AML-193 (cell line): ENCODE data around the gene SUPT7L.
"Not testable (repeated sequence)": the region's sequence is repeated elsewhere in the genome, so short reads cannot be mapped to it uniquely, and the experiment has no call there.

Source experiments
- DNase-seq, 2 experiments: peaks; one replicate each; lab custom pipeline; 2025; lab: John Stamatoyannopoulos, UW

Gene SUPT7L

GRCh38 chr2:27685006-27685405 is 21.6 kb upstream of the SUPT7L start:
- not testable (repeated sequence) for DNase-seq

- peak; percentile 86 to 89 for DNase-seq
These were observed 20.1 kb upstream of the SUPT7L start for GRCh38 chr2:27683390-27684071.

GRCh38 chr2:27682334-27682771 is 18.9 kb upstream of the SUPT7L start:
- not testable (repeated sequence) for DNase-seq

- DNase-seq: no peak
These were observed 18.4 kb upstream of the SUPT7L start for GRCh38 chr2:27681841-27682240.

GRCh38 chr2:27680571-27680970 is 17.2 kb upstream of the SUPT7L start:
- DNase-seq: no peak

- no peak for DNase-seq
These were observed 9.5 kb upstream of the SUPT7L start for GRCh38 chr2:27672723-27673486.

GRCh38 chr2:27671235-27671634 is 7.8 kb upstream of the SUPT7L start:
- DNase-seq: no peak

- peak; percentile 13 to 26 for DNase-seq
These were observed 4.0 kb upstream of the SUPT7L start for GRCh38 chr2:27667446-27667845.

- no peak for DNase-seq
These were observed 1.4 kb upstream of the SUPT7L start for GRCh38 chr2:27664622-27665363.

GRCh38 chr2:27664154-27664574 is 750 bp upstream of the SUPT7L start:
- DNase-seq: no peak

- no peak for DNase-seq
These were observed 2.0 kb downstream of the SUPT7L start for GRCh38 chr2:27661371-27661770.

- DNase-seq: no peak
These were observed 8.1 kb downstream of the SUPT7L start for GRCh38 chr2:27655155-27655951.

- no peak for DNase-seq
These were observed 10.0 kb downstream of the SUPT7L start for GRCh38 chr2:27653397-27653796.

GRCh38 chr2:27652790-27653189 is 10.6 kb downstream of the SUPT7L start:
- DNase-seq: no peak

- no peak for DNase-seq
These were observed 11.1 kb downstream of the SUPT7L start for GRCh38 chr2:27652341-27652740.

GRCh38 chr2:27651056-27651455 is 12.4 kb downstream of the SUPT7L start:
- no peak for DNase-seq

- DNase-seq: no peak
These were observed 15.7 kb downstream of the SUPT7L start for GRCh38 chr2:27647737-27648136.

GRCh38 chr2:27647289-27647688 is 16.1 kb downstream of the SUPT7L start:
- no peak for DNase-seq

- DNase-seq: no peak
These were observed 18.2 kb downstream of the SUPT7L start for GRCh38 chr2:27645197-27645596.

- no peak for DNase-seq
These were observed 22.6 kb downstream of the SUPT7L start for GRCh38 chr2:27640722-27641245.

GRCh38 chr2:27638709-27639108 is 24.7 kb downstream of the SUPT7L start:
- no peak for DNase-seq
